Inflammatory macrophage (primary cell): Measurements from ENCODE around the gene CYP27A1.
"Not testable (repeated sequence)": the region's sequence is repeated elsewhere in the genome, so short reads cannot be mapped to it uniquely, and the experiment has no call there.

ENCODE experiments used
- DNase-seq, 2 donors: peaks; one replicate each; pipeline ENCODE4 v3.0.0-alpha.2; 2020 to 2022
- total RNA-seq, 18 experiments: gene quantifications; one replicate each; lab custom pipeline; 2026; ENCODE audit warnings: mixed read lengths in 6 of 18, inconsistent platforms in 2 of 18; lab: John Stamatoyannopoulos, UW

The CYP27A1 gene
- total RNA-seq: 441 to 1,832 (median 1,056) reads per million in 18 experiments

- DNase-seq: peak; percentile 65 to 86
Measured at GRCh38 chr2:218781691-218782527, at the start of gene CYP27A1. CYP27A1 (plus strand) TSS chr2:218782147; CDS start chr2:218782183, 36 bp downstream.

GRCh38 chr2:218732761-218733158 lies 49.2 kb upstream of the CYP27A1 start:
- DNase-seq: peak; percentile 15 to 35

GRCh38 chr2:218733171-218734021 lies 48.6 kb upstream of the CYP27A1 start:
- peak; percentile 98 for DNase-seq

DNA sequence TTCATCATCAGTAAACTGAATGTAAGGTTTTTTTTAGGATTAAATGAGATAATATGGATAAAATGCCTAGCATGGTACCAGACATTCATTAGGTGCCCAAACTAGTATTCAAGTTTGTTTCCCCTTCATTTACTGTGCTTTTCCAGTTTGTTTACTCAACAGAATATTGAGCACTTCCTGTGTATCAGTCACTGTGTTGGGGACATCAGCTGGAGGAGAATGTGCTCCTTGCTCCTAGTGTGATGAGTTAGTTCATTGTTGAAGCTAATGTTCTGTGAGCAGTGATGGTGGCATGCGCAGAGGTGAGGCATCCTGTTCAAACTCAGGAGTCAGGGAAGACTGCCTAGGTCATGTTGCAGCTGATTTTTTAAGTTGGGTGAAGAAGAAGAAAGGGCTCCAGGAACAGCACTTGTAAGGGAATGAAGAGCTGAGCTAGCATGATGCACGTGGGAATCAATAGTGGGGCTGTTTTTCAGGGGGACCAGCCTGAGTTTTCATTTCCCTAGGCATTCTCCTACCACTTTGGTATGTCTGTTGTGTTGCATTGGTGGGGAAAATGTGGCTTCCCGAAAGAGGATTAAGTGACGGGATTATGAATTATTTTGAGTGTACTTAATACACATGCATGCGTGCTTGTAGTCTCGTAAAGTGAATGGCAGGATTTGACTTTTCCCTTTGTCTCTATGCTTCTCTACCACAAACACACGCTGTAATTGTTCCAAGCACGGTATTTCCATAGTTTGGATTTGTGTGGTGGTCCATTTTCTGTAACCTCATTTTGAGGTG lies 47.6 kb upstream of the CYP27A1 start:
- peak; percentile 21 to 32 for DNase-seq

DNA sequence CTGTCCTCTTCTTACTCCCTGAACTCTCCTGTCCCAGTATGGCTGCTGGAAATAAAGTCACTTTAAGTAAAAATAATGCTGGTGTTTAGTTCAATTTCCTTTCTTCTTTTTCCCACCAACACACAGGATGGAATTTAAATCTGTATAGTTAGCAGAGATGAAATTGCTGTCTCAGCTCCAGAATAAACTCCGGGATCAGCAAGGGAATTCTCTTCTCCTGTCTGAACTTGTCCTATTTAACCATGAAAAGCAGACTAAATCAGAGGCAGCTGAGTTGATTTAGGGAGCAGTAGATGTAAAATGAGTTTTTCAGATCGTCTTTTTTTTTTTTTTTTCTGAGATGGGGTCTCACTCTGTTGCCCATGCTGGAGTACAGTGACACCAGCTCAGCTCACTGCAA lies 45.4 kb upstream of the CYP27A1 start:
- no peak for DNase-seq

DNA sequence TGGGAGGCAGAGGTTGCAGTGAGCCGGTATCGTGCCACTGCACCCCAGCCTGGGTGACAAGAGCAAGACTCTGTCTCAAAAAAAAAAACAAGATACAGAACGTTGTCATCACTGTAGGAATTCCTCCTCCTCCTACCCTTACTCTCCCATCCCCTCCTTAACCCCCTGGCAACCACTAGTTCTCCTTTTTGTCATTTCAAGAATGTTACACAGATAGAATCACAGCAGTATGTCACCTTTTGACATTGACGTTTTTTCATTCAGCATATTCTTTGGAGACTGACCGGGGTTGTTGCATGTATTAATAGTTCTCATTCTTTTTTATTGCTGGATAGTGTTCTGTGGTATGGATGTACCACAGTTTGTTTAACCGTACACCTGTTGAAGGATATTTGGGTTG lies 38.9 kb upstream of the CYP27A1 start:
- peak; percentile 69 to 70 for DNase-seq

GRCh38 chr2:218744615-218745014 lies 37.3 kb upstream of the CYP27A1 start:
- DNase-seq: peak; percentile 64 to 82

DNA sequence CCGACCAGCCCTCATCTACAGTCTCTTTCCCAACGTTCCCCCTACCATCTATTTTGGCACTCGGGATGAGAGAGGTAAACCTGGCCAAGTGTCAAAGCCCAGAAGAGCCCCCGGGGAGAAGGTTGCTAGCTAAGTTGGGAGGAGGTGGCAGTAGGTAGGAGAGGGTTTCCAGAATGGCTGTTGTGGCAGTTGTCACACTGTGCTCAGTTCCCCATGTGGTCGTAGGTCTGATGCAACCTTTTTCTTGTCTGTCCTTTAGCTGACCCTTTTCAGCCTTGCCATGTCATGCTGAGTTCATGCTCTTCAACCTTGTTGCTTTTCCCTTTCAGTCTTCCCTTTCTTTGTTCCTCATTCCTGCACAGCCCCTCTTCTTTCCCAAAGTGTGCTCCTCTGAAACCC lies 36.8 kb upstream of the CYP27A1 start:
- DNase-seq: peak; percentile 93 to 97

GRCh38 chr2:218745559-218746469 lies 36.1 kb upstream of the CYP27A1 start:
- no peak for DNase-seq

- no peak for DNase-seq
Measured at GRCh38 chr2:218746470-218746795, 35.5 kb upstream of the CYP27A1 start.

DNA sequence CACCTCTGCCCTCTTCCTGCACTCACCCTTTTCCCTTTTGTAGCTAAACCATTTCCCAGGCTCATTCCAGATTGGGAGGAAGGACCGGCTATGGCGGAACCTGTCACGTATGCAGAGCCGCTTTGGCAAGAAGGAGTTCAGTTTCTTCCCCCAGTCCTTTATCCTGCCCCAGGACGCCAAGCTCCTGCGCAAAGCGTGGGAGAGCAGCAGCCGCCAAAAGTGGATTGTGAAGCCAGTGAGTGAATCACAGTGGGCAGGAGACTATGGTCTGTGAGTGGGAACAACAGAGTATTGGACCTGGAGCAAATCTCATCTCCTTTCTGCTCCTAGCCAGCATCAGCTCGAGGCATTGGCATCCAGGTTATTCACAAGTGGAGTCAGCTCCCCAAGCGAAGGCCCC lies 35.0 kb upstream of the CYP27A1 start:
- DNase-seq: no peak

DNA sequence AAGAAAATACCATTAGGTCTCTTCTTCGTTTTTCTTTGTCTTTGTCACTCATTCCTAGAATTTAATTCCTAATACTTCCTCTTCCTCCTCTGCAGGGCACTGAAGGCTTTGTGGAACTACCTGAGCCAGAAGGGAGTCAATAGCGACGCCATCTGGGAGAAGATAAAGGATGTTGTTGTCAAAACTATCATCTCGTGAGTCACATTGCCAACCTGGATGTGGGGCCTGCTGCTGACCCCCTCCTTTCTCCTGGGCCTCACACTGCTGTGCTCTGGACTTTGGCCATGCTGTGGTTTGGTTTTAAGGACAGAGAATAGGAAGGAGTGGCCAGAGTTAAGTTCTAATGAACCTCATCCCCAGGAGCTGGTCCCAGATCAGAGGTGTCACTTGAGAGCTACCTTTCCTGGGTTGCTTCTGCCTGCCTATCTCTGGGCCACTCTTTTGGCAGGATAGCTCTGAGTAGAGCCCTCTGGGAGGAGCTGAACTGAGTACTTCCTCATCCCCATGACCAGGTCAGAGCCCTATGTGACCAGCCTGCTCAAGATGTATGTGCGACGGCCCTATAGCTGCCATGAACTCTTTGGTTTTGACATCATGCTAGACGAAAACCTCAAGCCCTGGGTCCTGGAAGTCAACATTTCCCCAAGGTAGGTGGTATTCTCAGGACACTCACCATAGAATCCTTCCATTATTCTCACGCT lies 33.1 kb upstream of the CYP27A1 start:
- DNase-seq: peak; percentile 54 to 62

GRCh38 chr2:218754201-218754600 lies 27.7 kb upstream of the CYP27A1 start:
- no peak for DNase-seq

- DNase-seq: no peak
Measured at GRCh38 chr2:218754781-218755180, 27.2 kb upstream of the CYP27A1 start.

DNA sequence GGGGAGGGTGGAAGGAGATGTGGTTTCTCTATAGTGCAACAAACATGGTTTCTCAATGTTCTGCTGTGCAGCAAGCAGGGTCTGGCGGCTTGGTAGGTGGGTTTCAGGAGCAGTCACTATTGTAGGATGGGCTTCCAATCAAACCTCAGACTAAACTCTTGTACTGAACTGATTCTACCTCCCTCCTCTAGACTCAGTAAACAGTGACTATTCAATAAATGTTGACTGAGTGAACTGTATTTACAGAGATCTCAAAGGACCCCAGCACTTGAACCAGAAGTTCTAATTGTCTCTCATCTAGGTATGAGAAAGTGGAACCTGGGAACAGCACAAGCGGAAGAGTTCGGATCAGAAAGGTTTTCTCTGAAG lies 26.8 kb upstream of the CYP27A1 start:
- no peak for DNase-seq

DNA sequence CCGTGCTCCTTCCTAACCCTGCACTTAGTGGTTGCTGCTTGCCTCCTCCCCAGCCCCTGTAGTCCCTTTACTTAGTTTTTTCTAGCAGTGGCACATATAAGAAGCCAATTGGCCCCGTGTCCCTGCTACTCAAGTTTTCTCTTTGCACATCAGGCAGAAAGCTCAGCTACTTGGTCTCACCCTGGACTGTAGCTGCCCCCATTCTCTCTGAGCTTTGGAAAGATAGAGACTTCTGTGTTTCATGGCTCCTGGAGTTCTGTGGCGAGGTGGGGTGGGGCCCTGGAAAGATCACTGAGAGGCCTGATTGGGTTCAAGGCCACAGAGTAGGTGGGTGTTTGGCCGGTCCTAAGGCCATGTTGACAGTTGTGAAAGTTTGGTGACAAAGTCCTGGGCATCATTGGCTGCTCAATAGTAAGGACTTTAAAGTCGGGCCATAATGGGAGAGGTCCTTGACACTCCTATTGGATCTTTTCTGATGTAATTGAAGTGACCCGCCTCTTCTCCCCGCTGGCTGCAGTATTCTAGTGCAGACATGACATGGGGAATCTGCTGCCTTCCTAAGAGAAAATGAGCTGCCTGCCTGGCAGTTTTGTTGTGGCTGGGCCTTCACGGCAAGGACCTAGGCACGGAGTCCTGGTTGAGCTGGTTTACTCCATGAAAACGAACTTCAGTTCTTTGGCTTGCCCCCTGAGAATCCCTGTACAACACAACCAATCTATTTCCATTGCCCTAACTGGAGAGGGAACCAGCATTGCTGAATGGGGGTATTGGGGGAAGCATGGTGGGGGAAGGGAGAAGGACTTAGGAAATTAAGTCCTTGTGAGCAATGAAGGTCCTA lies 26.2 kb upstream of the CYP27A1 start:
- no peak for DNase-seq

- DNase-seq: no peak
Measured at GRCh38 chr2:218756599-218757377, 25.2 kb upstream of the CYP27A1 start.

GRCh38 chr2:218761795-218762194 lies 20.2 kb upstream of the CYP27A1 start:
- no peak for DNase-seq

DNA sequence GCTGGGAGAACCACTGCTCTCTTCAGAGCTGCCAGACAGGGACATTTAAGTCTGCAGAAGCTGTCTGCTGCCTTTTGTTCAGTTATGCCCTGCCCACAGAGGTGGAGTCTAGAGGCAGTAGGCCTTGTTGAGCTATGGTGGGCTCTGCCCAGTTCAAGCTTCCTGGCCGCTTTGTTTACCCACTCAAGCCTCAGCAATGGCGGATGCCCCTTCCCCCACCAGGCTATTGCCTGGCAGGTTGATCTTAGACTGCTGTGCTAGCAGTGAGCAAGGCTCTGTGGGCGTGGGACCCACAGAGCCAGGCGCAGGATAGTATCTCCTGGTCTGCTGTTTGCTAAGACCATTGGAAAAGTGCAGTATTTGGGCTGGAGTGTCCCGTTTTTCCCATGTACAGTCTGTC lies 9.2 kb upstream of the CYP27A1 start:
- not testable (repeated sequence) for DNase-seq
